H1 (cell line): ENCODE results near the gene GABRG3. TPM values are rescaled to one million over a fixed set of nuclear protein-coding genes. Genes with fewer than 3 reads are reported as not detected.

Source experiments
- CTCF ChIA-PET: fragments of 300-600 bp; sonication (Branson Sonifier 250); formaldehyde crosslinking; loops from one replicate; lab custom pipeline; 2021; ENCODE audit not compliant: partially characterized antibody; lab: Charles Lee
- POLR2A ChIA-PET: fragments of 300-600 bp; sonication (Branson Sonifier 250); formaldehyde crosslinking; loops from one replicate; lab custom pipeline; 2021; ENCODE audit warnings: inconsistent platforms; ENCODE audit not compliant: partially characterized antibody; lab: Charles Lee
- DNase-seq, 2 experiments: peaks; one replicate each; pipeline versions ENCODE4 v3.0.0 to v3.0.0-alpha.2; 2010 to 2022; ENCODE audit warnings: low spot score in 2 of 2, low read depth in 1 of 2, mixed read lengths in 1 of 2
- FAIRE-seq: peaks from 2 replicates; lab custom pipeline; 2011; peaks lifted over from hg19 to GRCh38; lab: Jason Lieb, UNC
- H2AFZ ChIP-seq: 2 replicates; pipeline ENCODE4 v1.8.1; 2012; ENCODE audit warnings: low read length, inconsistent platforms
- H2AK5ac ChIP-seq: 2 replicates; pipeline ENCODE4 v1.6.1; 2013; ENCODE audit warnings: low read depth, low read length
- H2BK120ac ChIP-seq: replicated peaks from 2 replicates; pipeline ENCODE3; 2013; ENCODE audit warnings: low read depth, low read length, inconsistent platforms
- H2BK12ac ChIP-seq: 2 replicates; pipeline ENCODE4 v1.6.1; 2013; ENCODE audit warnings: low read depth, low read length
- H2BK15ac ChIP-seq: 2 replicates; pipeline ENCODE4 v1.6.1; 2013; ENCODE audit warnings: low read length
- H2BK20ac ChIP-seq: 2 replicates; pipeline ENCODE4 v1.6.1; 2013; ENCODE audit warnings: low read length
- H2BK5ac ChIP-seq: 2 replicates; pipeline ENCODE4 v1.6.1; 2013; ENCODE audit warnings: low read depth, low read length
- H3K14ac ChIP-seq: 2 replicates; pipeline ENCODE4 v1.6.1; 2013; ENCODE audit warnings: inconsistent platforms; ENCODE audit not compliant: insufficient read length
- H3K18ac ChIP-seq: 2 replicates; pipeline ENCODE4 v1.6.1; 2013; ENCODE audit warnings: low read length; ENCODE audit errors: extremely low read depth
- H3K23ac ChIP-seq: 2 replicates; pipeline ENCODE4 v1.6.1; 2013; ENCODE audit warnings: inconsistent platforms; ENCODE audit not compliant: insufficient read length
- H3K23me2 ChIP-seq: 2 replicates; pipeline ENCODE4 v1.6.1; 2013; ENCODE audit warnings: low read depth, low read length
- H3K27ac ChIP-seq: 2 replicates; pipeline ENCODE4 v1.6.1; 2011; ENCODE audit warnings: low read depth, low read length, inconsistent platforms
- H3K27me3 ChIP-seq, 4 experiments: replicated peaks in 1 of 4; 1 replicate in 1 of 4; 2 replicates in 3 of 4; pipeline versions ENCODE4 v1.6.1 to v1.8.1; 2011 to 2013; ENCODE audit warnings: low read length in 3 of 4, mild to moderate bottlenecking in 3 of 4, inconsistent platforms in 2 of 4, mixed read lengths in 2 of 4, moderate library complexity in 1 of 4; ENCODE audit not compliant: control insufficient read depth in 3 of 4, insufficient read depth in 3 of 4; ENCODE audit errors: extremely low read depth in 1 of 4
- H3K36me3 ChIP-seq, 4 experiments: 2 replicates each; pipeline versions ENCODE4 v1.6.1 to v1.8.1; 2011 to 2013; ENCODE audit warnings: mild to moderate bottlenecking in 4 of 4, low read length in 3 of 4, moderate library complexity in 2 of 4, control low read depth in 1 of 4, inconsistent platforms in 1 of 4; ENCODE audit not compliant: insufficient read depth in 4 of 4, control insufficient read depth in 2 of 4
- H3K4ac ChIP-seq: replicated peaks from 2 replicates; pipeline ENCODE3; 2013; ENCODE audit warnings: low read length, low read depth, mixed read lengths, inconsistent platforms; ENCODE audit not compliant: insufficient read length
- H3K4me1 ChIP-seq, 4 experiments: replicated peaks in 1 of 4; 1 replicate in 1 of 4; 2 replicates in 3 of 4; pipeline versions ENCODE4 v1.6.1 to v1.8.1; 2011 to 2013; ENCODE audit warnings: low read length in 3 of 4, inconsistent platforms in 2 of 4, mixed read lengths in 1 of 4; ENCODE audit not compliant: insufficient read depth in 4 of 4, control insufficient read depth in 3 of 4
- H3K4me2 ChIP-seq, 2 experiments: 2 replicates each; pipeline versions ENCODE4 v1.6.1 to v1.8.1; 2011 to 2013; ENCODE audit warnings: low read depth in 2 of 2, low read length in 2 of 2, control low read depth in 1 of 2, inconsistent platforms in 1 of 2, mild to moderate bottlenecking in 1 of 2; ENCODE audit not compliant: insufficient read depth in 1 of 2
- H3K4me3 ChIP-seq, 4 experiments: fragments of 200-600, 300-600 bp in 1 of 4; sonication (generic), shearing (Covaris generic), sonication (Bioruptor Twin) in 1 of 4; 2 replicates each; pipeline versions ENCODE4 v1.5.1 to v1.8.1; 2011 to 2016; ENCODE audit warnings: low read length in 4 of 4, low read depth in 3 of 4, control low read depth in 2 of 4, inconsistent platforms in 2 of 4, mild to moderate bottlenecking in 2 of 4, mixed read lengths in 1 of 4, moderate library complexity in 1 of 4; ENCODE audit not compliant: insufficient read depth in 2 of 4; ENCODE audit errors: extremely low read depth in 1 of 4
- H3K56ac ChIP-seq: replicated peaks from 2 replicates; pipeline ENCODE3; 2013; ENCODE audit warnings: low read depth, mild to moderate bottlenecking, mixed read lengths, low read length, inconsistent platforms; ENCODE audit not compliant: insufficient read length
- H3K79me1 ChIP-seq: 2 replicates; pipeline ENCODE4 v1.6.1; 2013; ENCODE audit warnings: low read depth, low read length, control low read depth
- H3K79me2 ChIP-seq, 2 experiments: 2 replicates each; pipeline versions ENCODE4 v1.6.1 to v1.8.1; 2012 to 2013; ENCODE audit warnings: low read length in 2 of 2, mild to moderate bottlenecking in 2 of 2, inconsistent platforms in 1 of 2; ENCODE audit not compliant: insufficient read depth in 2 of 2, control insufficient read depth in 1 of 2
- H3K9ac ChIP-seq, 4 experiments: replicated peaks in 1 of 4; 1 replicate in 1 of 4; 2 replicates in 3 of 4; pipeline versions ENCODE4 v1.6.1 to v1.8.1; 2011 to 2013; ENCODE audit warnings: low read depth in 3 of 4, low read length in 3 of 4, control low read depth in 2 of 4, mild to moderate bottlenecking in 2 of 4, moderate library complexity in 2 of 4, inconsistent platforms in 1 of 4; ENCODE audit errors: extremely low read depth in 1 of 4
- H3K9me3 ChIP-seq, 2 experiments: 2 replicates each; pipeline versions ENCODE4 v1.6.1 to v1.8.1; 2012 to 2013; ENCODE audit warnings: mild to moderate bottlenecking in 2 of 2, moderate library complexity in 2 of 2, control low read depth in 1 of 2, inconsistent platforms in 1 of 2, low read depth in 1 of 2, low read length in 1 of 2, mixed read lengths in 1 of 2; ENCODE audit not compliant: insufficient read depth in 2 of 2
- H4K20me1 ChIP-seq, 2 experiments: replicated peaks in 1 of 2; 2 replicates each; pipeline versions ENCODE3 to v1.8.1; 2011 to 2013; ENCODE audit warnings: inconsistent platforms in 2 of 2, low read length in 2 of 2, mild to moderate bottlenecking in 1 of 2; ENCODE audit not compliant: insufficient read depth in 2 of 2, control insufficient read depth in 1 of 2
- H4K5ac ChIP-seq: 2 replicates; pipeline ENCODE4 v1.6.1; 2013; ENCODE audit warnings: low read length, low read depth, mixed read lengths, inconsistent platforms; ENCODE audit not compliant: insufficient read length
- H4K8ac ChIP-seq: 2 replicates; pipeline ENCODE4 v1.8.0; 2013; ENCODE audit warnings: mild to moderate bottlenecking, moderate library complexity, low read length, inconsistent platforms; ENCODE audit not compliant: insufficient read depth; ENCODE audit errors: extremely low read depth
- H4K91ac ChIP-seq: replicated peaks from 2 replicates; pipeline ENCODE3; 2013; ENCODE audit warnings: low read length, mixed read lengths, inconsistent platforms; ENCODE audit not compliant: insufficient read length
- CTBP2 ChIP-seq: IDR thresholded peaks from 2 replicates; pipeline ENCODE4 v1.7.0; 2011; ENCODE audit warnings: borderline replicate concordance, mild to moderate bottlenecking, moderate library complexity, mixed read lengths, low read length; ENCODE audit not compliant: insufficient read depth, insufficient read length
- EGR1 ChIP-seq: IDR thresholded peaks from 2 replicates; pipeline ENCODE4 v1.6.1; 2011; ENCODE audit warnings: low read depth, low read length, borderline replicate concordance
- GABPA ChIP-seq: IDR thresholded peaks from 2 replicates; pipeline ENCODE4 v1.6.1; 2011; ENCODE audit warnings: mild to moderate bottlenecking, low read length, moderate library complexity, borderline replicate concordance; ENCODE audit not compliant: insufficient read depth
- GTF2F1 ChIP-seq: IDR thresholded peaks from 2 replicates; pipeline ENCODE4 v1.6.1; 2012; ENCODE audit warnings: low read depth, low read length, improper control_type of control experiment, borderline replicate concordance
- POLR2AphosphoS5 ChIP-seq: IDR thresholded peaks from 2 replicates; pipeline ENCODE4 v1.6.1; 2011; ENCODE audit warnings: low read depth, low read length
- SP2 ChIP-seq: IDR thresholded peaks from 2 replicates; pipeline ENCODE4 v1.6.1; 2012; ENCODE audit warnings: mild to moderate bottlenecking, low read length, inconsistent platforms
- SP4 ChIP-seq: IDR thresholded peaks from 2 replicates; pipeline ENCODE4 v1.6.1; 2012; ENCODE audit warnings: low read length, inconsistent platforms
- TAF1 ChIP-seq: IDR thresholded peaks from 2 replicates; pipeline ENCODE4 v1.6.1; 2011; ENCODE audit warnings: mild to moderate bottlenecking, low read depth, low read length
- TCF12 ChIP-seq: IDR thresholded peaks from 2 replicates; pipeline ENCODE4 v1.6.1; 2011; ENCODE audit warnings: low read depth, mild to moderate bottlenecking, low read length
- WGBS, 2 experiments: shearing (Covaris generic) in 1 of 2; methylation state at CpG; one replicate each; pipeline versions ENCODE4 v1.1.6 to v1.1.7; 2013 to 2015; ENCODE audit warnings: low lambda C conversion rate in 2 of 2, mixed read lengths in 2 of 2, inconsistent platforms in 1 of 2, low coverage in 1 of 2, missing lambda C conversion rate in 1 of 2; ENCODE audit not compliant: insufficient replicate concordance in 2 of 2, insufficient coverage in 1 of 2, insufficient read length in 1 of 2; ENCODE audit errors: extremely low coverage in 1 of 2, missing lambda C conversion rate in 1 of 2; 5-methylcytosine and 5-hydroxymethylcytosine counted together
- polyA plus RNA-seq, 7 experiments: library from polyadenylated mRNA; depleted of rRNA in 3 of 7; stranded (reverse) in 5 of 7; unstranded in 2 of 7; fragments of >200 nt in 5 of 7; fragments of 200-250 nt in 2 of 7; gene quantifications; 1 replicate in 5 of 7; 2 replicates in 1 of 7; 4 replicates in 1 of 7; pipeline versions ENCODE4 v1.2.1 to v1.2.3, GENCODE V29; 2011 to 2013; ENCODE audit warnings: missing spikeins in 2 of 7, mixed read lengths in 2 of 7
- total RNA-seq: library from RNA; stranded (reverse); fragmentation: NEBNext Ultra II Directional; extraction: Animal tissue kit (Norgen Biotek cat#: 25700); gene quantifications from 2 replicates; pipeline ENCODE4 v1.2.1, GENCODE V29; 2021

Gene GABRG3
- total and polyA plus RNA-seq, 2 of the 8 experiments (the other 6 are each of a cell fraction or from before 2014, with no cell fraction given): 0.17 to 0.80 TPM

- FAIRE-seq: no peak
- DNase-seq: no peak
- Histone ChIP-seq H3K4me2 (no peak overlapping the region), H3K79me1 (no peaks in the 10 kb centered on the region), H4K91ac (no peak overlapping the region), H3K23ac (no peak overlapping the region), H2BK15ac (no peak overlapping the region), H3K79me2 (no peaks in the 10 kb centered on the region), H3K23me2 (no peaks in the 10 kb centered on the region), H3K18ac (no peak overlapping the region), H4K5ac (no peak overlapping the region), H3K36me3 (no peaks in the 10 kb centered on the region), H2AFZ (no peak overlapping the region), H2BK120ac (no peak overlapping the region), H3K4ac (no peak overlapping the region), H4K8ac (no peak overlapping the region), H2BK5ac (no peak overlapping the region), H2BK12ac (no peak overlapping the region), H3K4me3 (no peak overlapping the region), H3K9ac (no peak overlapping the region), H3K27me3 (no peaks in the 10 kb centered on the region), H4K20me1 (no peaks in the 10 kb centered on the region), H3K14ac (no peak overlapping the region), H3K9me3 (peaks cover 0 to 8% of the 10 kb centered on the region in 2 experiments; a peak in 2 of 4 replicates), H2AK5ac (no peak overlapping the region), H3K56ac (no peak overlapping the region), H3K4me1 (no peaks in the 10 kb centered on the region), H3K27ac (no peak overlapping the region), H2BK20ac (no peak overlapping the region)
- TF ChIP-seq SP2: no peak
- no peak for TF ChIP-seq EGR1
- TF ChIP-seq CTBP2: no peak
- TF ChIP-seq GABPA: no peak
- no peak for TF ChIP-seq SP4
- no peak for TF ChIP-seq TAF1
- TF ChIP-seq POLR2AphosphoS5: no peak
- no peak for TF ChIP-seq TCF12
- no peak for TF ChIP-seq GTF2F1
- ChIA-PET POLR2A (no interaction called here), CTCF (no interaction called here)
- 90% methylated on average over 6 of the region's 6 CpGs; no CpG with 5 or more reads in 1 of the 2 experiments for WGBS, 2 experiments
Measured at GRCh38 chr15:27550635-27551034, 579.7 kb downstream of the GABRG3 start.
